GM23338 (cell line): Measurements from ENCODE around the gene TBX2.

ENCODE experiments used
- CTCF ChIP-seq, 2 experiments: fragments of 200-600 bp in 1 of 2; sonication (generic) in 1 of 2; conservative IDR thresholded peaks; 2 replicates each; pipeline versions ENCODE4 v1.5.1 to v1.6.1; 2016 to 2017; ENCODE audit warnings: antibody characterized with exemption in 2 of 2, low read depth in 2 of 2, mild to moderate bottlenecking in 2 of 2, moderate library complexity in 1 of 2
- EZH2 ChIP-seq: fragments of 200-600 bp; sonication (generic); IDR thresholded peaks from one replicate; pipeline ENCODE4 v1.8.0; 2017; ENCODE audit warnings: antibody characterized with exemption, mild to moderate bottlenecking, low read depth; ENCODE audit not compliant: unreplicated experiment
- EZH2phosphoT487 ChIP-seq: fragments of 200-600 bp; sonication (generic); IDR thresholded peaks from one replicate; pipeline ENCODE4 v1.8.1; 2018; ENCODE audit warnings: antibody characterized with exemption; ENCODE audit not compliant: unreplicated experiment
- REST ChIP-seq: IDR thresholded peaks from one replicate; pipeline ENCODE4 v1.6.1; 2018; ENCODE audit warnings: antibody characterized with exemption; ENCODE audit not compliant: unreplicated experiment
- STAT1 ChIP-seq: IDR thresholded peaks from one replicate; pipeline ENCODE4 v1.6.1; 2016; ENCODE audit warnings: antibody characterized with exemption; ENCODE audit not compliant: unreplicated experiment

GRCh38 chr17:61412143-61412859, 12.7 kb downstream of the TBX2 start:
- TF ChIP-seq CTCF (conservative IDR thresholded peaks at IDR 0.05; ENCODE audit: low read depth in 2 of 2): peak; percentile 87 to 92
- TF ChIP-seq EZH2phosphoT487: no peak
- peak; percentile 17 for TF ChIP-seq EZH2
- TF ChIP-seq REST: no peak
- no peak for TF ChIP-seq STAT1
